ENCODE measurements around the gene ANP32A.

- TF ChIP-seq CTCF (IDR thresholded peaks at IDR 0.05), result no peak
- no peak for TF ChIP-seq POLR2A (IDR thresholded peaks at IDR 0.05)
Measured at GRCh38 chr15:68842958-68843357, 22.3 kb upstream of the ANP32A start.
